OCI-LY1 (cell line): ENCODE data around the gene CD81.
A peak's percentile ranks its signal among the peaks of the same experiment; 100 is the strongest.

ENCODE experiments used
- H2AFZ ChIP-seq: fragments of 200-600 bp; sonication (generic), shearing (Covaris generic); 2 replicates; pipeline ENCODE4 v1.6.0; 2014; ENCODE audit warnings: antibody characterized with exemption, mild to moderate bottlenecking, low read length
- H3F3A ChIP-seq: fragments of 200-600 bp; sonication (generic), shearing (Covaris generic); 2 replicates; pipeline ENCODE4 v1.6.0; 2014; ENCODE audit warnings: mild to moderate bottlenecking, antibody characterized with exemption, low read length, moderate library complexity; ENCODE audit not compliant: insufficient read depth
- H3K27ac ChIP-seq: fragments of 200-600 bp; sonication (generic); 2 replicates; pipeline ENCODE4 v1.5.1; 2014; ENCODE audit warnings: low read length, mixed run types, mild to moderate bottlenecking, low read depth; ENCODE audit not compliant: poor library complexity, severe bottlenecking
- H3K27me3 ChIP-seq: fragments of 200-600 bp; sonication (generic); 2 replicates; pipeline ENCODE4 v1.6.0; 2014; ENCODE audit warnings: antibody characterized with exemption, mild to moderate bottlenecking, low read length, moderate library complexity; ENCODE audit not compliant: insufficient read depth
- H3K36me3 ChIP-seq: fragments of 200-600 bp; sonication (generic); 2 replicates; pipeline ENCODE4 v1.6.1; 2014; ENCODE audit warnings: mild to moderate bottlenecking, antibody characterized with exemption, low read length, moderate library complexity, mixed read lengths; ENCODE audit not compliant: insufficient read depth
- H3K4me1 ChIP-seq: fragments of 200-600 bp; sonication (generic); 2 replicates; pipeline ENCODE4 v1.5.1; 2014; ENCODE audit warnings: mild to moderate bottlenecking, low read length, moderate library complexity; ENCODE audit not compliant: insufficient read depth, severe bottlenecking
- H3K4me2 ChIP-seq: fragments of 200-600 bp; sonication (generic), shearing (Covaris generic); 2 replicates; pipeline ENCODE4 v1.6.1; 2014; ENCODE audit warnings: low read length
- H3K4me3 ChIP-seq: fragments of 200-600 bp; sonication (generic); 2 replicates; pipeline ENCODE4 v1.5.1; 2014; ENCODE audit warnings: low read length, low read depth, mild to moderate bottlenecking, mixed read lengths; ENCODE audit not compliant: poor library complexity, severe bottlenecking
- H3K79me2 ChIP-seq: fragments of 200-600 bp; shearing (Covaris generic); 2 replicates; pipeline ENCODE4 v1.6.1; 2016; ENCODE audit warnings: mixed run types, low read length, mixed read lengths; ENCODE audit not compliant: insufficient read depth
- H3K9ac ChIP-seq: fragments of 200-600 bp; sonication (generic), shearing (Covaris generic); 2 replicates; pipeline ENCODE4 v1.6.1; 2014; ENCODE audit warnings: mild to moderate bottlenecking, low read length, mixed read lengths
- H3K9me2 ChIP-seq: fragments of 200-600 bp; sonication (generic), shearing (Covaris generic); 2 replicates; pipeline ENCODE4 v1.6.1; 2014; ENCODE audit warnings: low read depth, mild to moderate bottlenecking, low read length, mixed read lengths
- H3K9me3 ChIP-seq: fragments of 200-600 bp; shearing (Covaris generic); 2 replicates; pipeline ENCODE4 v1.6.1; 2014; ENCODE audit warnings: low read length, mixed read lengths
- H4K20me1 ChIP-seq: fragments of 200-600 bp; sonication (generic), shearing (Covaris generic); 2 replicates; pipeline ENCODE4 v1.6.0; 2016; ENCODE audit warnings: mild to moderate bottlenecking, low read length; ENCODE audit not compliant: insufficient read depth
- EZH2 ChIP-seq: fragments of 200-600 bp; sonication (generic), shearing (Covaris generic); IDR thresholded peaks from 2 replicates; pipeline ENCODE4 v1.8.0; 2017; ENCODE audit warnings: borderline replicate concordance, mixed run types, mild to moderate bottlenecking, antibody characterized with exemption, low read length, moderate library complexity, mixed read lengths
- TF ChIP-seq, protein P1 (sequence below): fragments of 200-600 bp; sonication (generic), shearing (Covaris generic); IDR thresholded peaks from 2 replicates; pipeline ENCODE4 v1.5.1; 2017; ENCODE audit warnings: mild to moderate bottlenecking, antibody characterized with exemption, low read length, moderate library complexity, mixed read lengths

Gene CD81

DNA sequence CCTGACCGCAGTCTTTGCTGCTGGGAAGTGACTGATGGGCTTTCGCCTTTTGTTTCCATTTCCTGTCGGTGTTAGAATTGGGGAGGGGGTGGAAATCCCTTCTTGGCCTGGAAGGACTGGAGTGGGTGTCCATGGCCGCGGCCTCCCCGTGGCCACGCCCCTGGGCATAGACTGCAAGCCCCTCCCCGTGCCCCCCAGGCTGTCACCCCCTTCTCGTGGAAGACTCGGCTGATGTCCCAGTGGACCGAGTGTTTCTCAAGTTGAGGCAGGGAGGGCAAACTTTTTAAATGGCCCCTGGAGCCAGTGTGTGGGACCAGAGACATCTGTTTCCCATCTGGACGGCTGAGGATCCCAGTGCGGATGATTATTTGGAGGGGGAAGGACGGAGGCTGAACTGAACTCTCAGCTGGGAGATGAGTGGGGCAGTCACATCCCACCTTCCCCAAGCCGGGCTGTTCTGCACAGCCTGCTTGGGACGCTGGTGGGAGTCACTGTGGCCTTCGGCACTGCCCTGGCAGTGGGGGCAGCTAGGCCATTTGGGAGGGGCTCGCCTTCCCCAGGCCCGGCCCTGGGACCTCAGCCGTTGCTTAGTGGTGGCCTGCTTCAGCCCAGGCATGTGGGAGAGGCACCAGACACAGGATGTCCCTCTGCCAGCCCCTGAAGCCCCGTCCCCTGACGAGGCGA lies 1.6 kb downstream of the CD81 start:
- Histone ChIP-seq H3K27ac (peak overlapping the region; percentile 5), H2AFZ (no peak overlapping the region), H3K4me2 (peak overlapping the region; percentile 96), H3K4me3 (peak overlapping the region; percentile 91), H3K79me2 (peaks cover 25% of the 10 kb centered on the region), H3K9ac (peak overlapping the region; percentile 88), H4K20me1 (no peaks in the 10 kb centered on the region), H3K27me3 (no peaks in the 10 kb centered on the region), H3K9me3 (no peaks in the 10 kb centered on the region), H3F3A (no peaks in the 10 kb centered on the region), H3K36me3 (no peaks in the 10 kb centered on the region; the same call in 1 of the 2 replicates), H3K4me1 (peaks cover 60% of the 10 kb centered on the region), H3K9me2 (no peaks in the 10 kb centered on the region)
- no peak for TF ChIP-seq EZH2
- TF ChIP-seq, protein P1, sequence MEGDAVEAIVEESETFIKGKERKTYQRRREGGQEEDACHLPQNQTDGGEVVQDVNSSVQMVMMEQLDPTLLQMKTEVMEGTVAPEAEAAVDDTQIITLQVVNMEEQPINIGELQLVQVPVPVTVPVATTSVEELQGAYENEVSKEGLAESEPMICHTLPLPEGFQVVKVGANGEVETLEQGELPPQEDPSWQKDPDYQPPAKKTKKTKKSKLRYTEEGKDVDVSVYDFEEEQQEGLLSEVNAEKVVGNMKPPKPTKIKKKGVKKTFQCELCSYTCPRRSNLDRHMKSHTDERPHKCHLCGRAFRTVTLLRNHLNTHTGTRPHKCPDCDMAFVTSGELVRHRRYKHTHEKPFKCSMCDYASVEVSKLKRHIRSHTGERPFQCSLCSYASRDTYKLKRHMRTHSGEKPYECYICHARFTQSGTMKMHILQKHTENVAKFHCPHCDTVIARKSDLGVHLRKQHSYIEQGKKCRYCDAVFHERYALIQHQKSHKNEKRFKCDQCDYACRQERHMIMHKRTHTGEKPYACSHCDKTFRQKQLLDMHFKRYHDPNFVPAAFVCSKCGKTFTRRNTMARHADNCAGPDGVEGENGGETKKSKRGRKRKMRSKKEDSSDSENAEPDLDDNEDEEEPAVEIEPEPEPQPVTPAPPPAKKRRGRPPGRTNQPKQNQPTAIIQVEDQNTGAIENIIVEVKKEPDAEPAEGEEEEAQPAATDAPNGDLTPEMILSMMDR, result no peak

DNA sequence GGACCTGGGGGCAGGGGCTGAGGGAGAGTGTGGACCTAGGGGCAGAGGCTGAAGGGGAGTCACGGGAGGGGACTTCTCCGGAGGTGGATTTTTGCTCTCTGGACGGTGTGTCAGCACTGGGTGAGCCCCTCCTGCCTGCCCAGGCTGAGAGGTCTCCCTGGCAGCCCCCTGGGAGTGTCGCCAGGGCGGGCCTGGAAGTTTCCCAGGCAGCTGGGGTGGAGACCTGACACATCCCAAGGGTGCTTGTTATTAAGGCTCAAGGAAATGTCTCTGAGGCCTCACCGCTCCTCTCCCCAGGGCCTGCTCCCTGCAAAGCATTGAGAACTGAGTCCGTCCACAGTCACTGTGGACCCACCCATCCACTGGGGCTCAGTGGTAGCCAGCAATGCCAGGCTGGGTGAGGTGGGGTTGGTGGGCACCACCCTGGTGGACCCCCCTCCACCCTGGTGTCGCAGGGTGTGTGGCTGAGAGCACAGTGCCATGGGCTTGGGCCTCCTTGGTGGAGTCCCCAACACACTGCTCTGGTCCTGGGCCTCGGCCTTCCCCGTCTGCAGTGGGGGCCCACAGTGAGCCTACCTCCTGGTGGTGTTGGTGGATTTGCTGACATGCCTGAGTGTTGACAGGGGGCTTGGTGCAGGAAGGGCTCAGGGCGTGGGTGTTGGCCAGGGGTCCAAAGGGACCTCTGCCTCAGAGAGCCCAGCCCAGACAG lies 2.5 kb downstream of the CD81 start:
- TF ChIP-seq, protein P1, result no peak
- TF ChIP-seq EZH2, result no peak
- H2AFZ ChIP-seq, result no peak overlapping the region
- peak overlapping the region; percentile 50; the same call in 1 of the 2 replicates for H3K9ac ChIP-seq
- peaks cover 1% of the 10 kb centered on the region; the same call in 1 of the 2 replicates for H3F3A ChIP-seq
- H3K4me1 ChIP-seq, result peaks cover 65% of the 10 kb centered on the region
- no peaks in the 10 kb centered on the region for H3K9me3 ChIP-seq
- H3K27ac ChIP-seq, result peak overlapping the region; percentile 79
- H3K36me3 ChIP-seq, result no peaks in the 10 kb centered on the region; the same call in 1 of the 2 replicates
- peak overlapping the region; percentile 96 for H3K4me2 ChIP-seq
- peak overlapping the region; percentile 91 for H3K4me3 ChIP-seq
- no peaks in the 10 kb centered on the region for H3K27me3 ChIP-seq
- H3K9me2 ChIP-seq, result no peaks in the 10 kb centered on the region
- H3K79me2 ChIP-seq, result peaks cover 25% of the 10 kb centered on the region
- no peaks in the 10 kb centered on the region for H4K20me1 ChIP-seq

DNA sequence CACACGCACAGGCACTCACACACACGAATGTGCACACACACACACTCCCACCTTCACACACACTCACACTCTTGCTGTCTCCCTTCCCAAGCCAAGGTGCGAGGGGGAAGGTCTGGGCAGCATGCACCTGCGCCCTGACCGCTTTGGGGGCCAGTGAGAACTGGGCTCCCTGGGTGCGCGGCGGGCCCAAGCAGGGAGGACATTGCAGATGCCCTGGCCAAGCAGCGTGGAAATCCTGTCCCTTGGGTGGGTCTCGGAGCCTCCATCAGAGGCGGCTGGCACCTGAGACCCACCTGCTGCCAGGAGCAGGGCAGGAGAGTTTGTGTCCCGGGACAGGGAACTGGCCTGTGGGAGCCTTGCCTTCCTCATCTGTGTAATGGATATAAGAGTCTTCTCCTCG lies 3.3 kb downstream of the CD81 start:
- no peaks in the 10 kb centered on the region for H4K20me1 ChIP-seq
- peaks cover 72% of the 10 kb centered on the region for H3K4me1 ChIP-seq
- H3K36me3 ChIP-seq, result no peaks in the 10 kb centered on the region; the same call in 1 of the 2 replicates
- peak overlapping the region; percentile 91 for H3K4me3 ChIP-seq
- peak overlapping the region; percentile 79 for H3K27ac ChIP-seq
- H3K9me3 ChIP-seq, result no peaks in the 10 kb centered on the region
- H3F3A ChIP-seq, result peaks cover 7% of the 10 kb centered on the region
- TF ChIP-seq, protein P1, result no peak
- no peak for TF ChIP-seq EZH2
- no peaks in the 10 kb centered on the region for H3K27me3 ChIP-seq
- peaks cover 25% of the 10 kb centered on the region for H3K79me2 ChIP-seq
- no peaks in the 10 kb centered on the region for H3K9me2 ChIP-seq
- H3K4me2 ChIP-seq, result peak overlapping the region; percentile 96
- H2AFZ ChIP-seq, result no peak overlapping the region
- H3K9ac ChIP-seq, result peak overlapping the region; percentile 50; the same call in 1 of the 2 replicates
